ENCODE data around the gene CFL1.

- no peak for TF ChIP-seq CTCF (conservative IDR thresholded peaks at IDR 0.05; ENCODE audit: low read depth, low read length)
- no peak for TF ChIP-seq RAD21 (IDR thresholded peaks at IDR 0.05; ENCODE audit: low read length)
- no peak for TF ChIP-seq USF2 (IDR thresholded peaks at IDR 0.05; ENCODE audit: low read depth, low read length)
- no peak for TF ChIP-seq FOS (IDR thresholded peaks at IDR 0.05; ENCODE audit: low read depth, low read length)
- TF ChIP-seq POLR2A (IDR thresholded peaks at IDR 0.05; ENCODE audit: low read depth, low read length): no peak
- no peak for TF ChIP-seq ELK1 (IDR thresholded peaks at IDR 0.05; ENCODE audit: borderline replicate concordance, low read depth, low read length)
- TF ChIP-seq RFX5 (IDR thresholded peaks at IDR 0.05; ENCODE audit: low read depth, low read length): no peak
- TF ChIP-seq SMC3 (IDR thresholded peaks at IDR 0.05; ENCODE audit: low read depth, low read length): no peak
- no peak for TF ChIP-seq BHLHE40 (IDR thresholded peaks at IDR 0.05; ENCODE audit: low read depth, low read length)
- no peak for TF ChIP-seq RCOR1 (IDR thresholded peaks at IDR 0.05; ENCODE audit: insufficient replicate concordance, low read length)
- no peak for TF ChIP-seq MAZ (IDR thresholded peaks at IDR 0.05; ENCODE audit: borderline replicate concordance, low read depth, low read length)
- no peak for TF ChIP-seq MAFK (IDR thresholded peaks at IDR 0.05; ENCODE audit: low read depth, low read length)
Measured at GRCh38 chr11:65814986-65815565, 42.9 kb downstream of the CFL1 start.
